HepG2 (cell line): Measurements from ENCODE around the gene POLL. TPM values are rescaled to one million over a fixed set of nuclear protein-coding genes. Genes with fewer than 3 reads are reported as not detected.

Experiments
- ESRRA ChIP-seq: sonication (generic); formaldehyde crosslinking; IDR thresholded peaks from 2 replicates; pipeline ENCODE4 v1.5.1; 2020; ENCODE audit warnings: mild to moderate bottlenecking, low read depth, missing genetic modification reagents
- FOXJ3 ChIP-seq: sonication (generic); formaldehyde crosslinking; IDR thresholded peaks from 2 replicates; pipeline ENCODE4 v1.4.0; 2020; ENCODE audit warnings: missing genetic modification reagents, mild to moderate bottlenecking, borderline replicate concordance
- HOXA3 ChIP-seq: sonication (generic); formaldehyde crosslinking; IDR thresholded peaks from 2 replicates; pipeline ENCODE4 v1.5.0; 2020; ENCODE audit warnings: missing genetic modification reagents
- PAF1 ChIP-seq: IDR thresholded peaks from 2 replicates; pipeline ENCODE4 v1.6.1; 2016; ENCODE audit warnings: missing genetic modification reagents, missing compliant biosample characterization
- RFX3 ChIP-seq: IDR thresholded peaks from 2 replicates; pipeline ENCODE4 v1.6.1; 2016; ENCODE audit warnings: missing biosample characterization, missing genetic modification reagents
- SP1 ChIP-seq, 2 experiments: fragments of 450-650 bp in 1 of 2; sonication (generic) in 1 of 2; formaldehyde crosslinking in 1 of 2; IDR thresholded peaks; 2 replicates each; pipeline versions ENCODE4 v1.4.0 to v1.6.1; 2016 to 2020; ENCODE audit warnings: missing genetic modification reagents in 1 of 2
- TAF1 ChIP-seq: sonication (generic); formaldehyde crosslinking; IDR thresholded peaks from 2 replicates; pipeline ENCODE4 v1.4.0; 2020; ENCODE audit warnings: missing genetic modification reagents
- TBX2 ChIP-seq: sonication (generic); formaldehyde crosslinking; IDR thresholded peaks from 2 replicates; pipeline ENCODE4 v1.5.0; 2020; ENCODE audit warnings: missing genetic modification reagents, mild to moderate bottlenecking, borderline replicate concordance
- TOE1 ChIP-seq: sonication (generic); formaldehyde crosslinking; IDR thresholded peaks from 2 replicates; pipeline ENCODE4 v1.4.0; 2020; ENCODE audit warnings: mild to moderate bottlenecking, missing genetic modification reagents
- XBP1 ChIP-seq: sonication (generic); formaldehyde crosslinking; IDR thresholded peaks from 2 replicates; pipeline ENCODE4 v1.5.0; 2020; ENCODE audit warnings: missing genetic modification reagents
- ZBTB25 ChIP-seq: IDR thresholded peaks from 2 replicates; pipeline ENCODE4 v1.6.1; 2018; ENCODE audit warnings: missing genetic modification reagents
- ZNF207 ChIP-seq: fragments of 450-650 bp; IDR thresholded peaks from 2 replicates; pipeline ENCODE4 v1.6.1; 2016; ENCODE audit warnings: antibody characterized with exemption, borderline replicate concordance
- ZNF234 ChIP-seq: sonication (generic); formaldehyde crosslinking; conservative IDR thresholded peaks from 2 replicates; pipeline ENCODE4 v1.5.1; 2020; ENCODE audit warnings: mild to moderate bottlenecking, missing genetic modification reagents
- ZNF282 ChIP-seq: fragments of 450-650 bp; IDR thresholded peaks from 2 replicates; pipeline ENCODE4 v1.6.1; 2018; ENCODE audit not compliant: partially characterized antibody
- ZNF615 ChIP-seq: sonication (generic); formaldehyde crosslinking; IDR thresholded peaks from 2 replicates; pipeline ENCODE4 v1.5.0; 2020; ENCODE audit warnings: mild to moderate bottlenecking, missing genetic modification reagents, borderline replicate concordance
- ZSCAN25 ChIP-seq: sonication (generic); formaldehyde crosslinking; IDR thresholded peaks from 2 replicates; pipeline ENCODE4 v1.8.0; 2022; ENCODE audit warnings: mild to moderate bottlenecking, missing genetic modification reagents
- polyA plus RNA-seq, 8 experiments: library from polyadenylated mRNA; depleted of rRNA in 3 of 8; stranded (reverse) in 7 of 8; unstranded in 1 of 8; fragments of >200 nt; fragmentation: Illumina TruSeq in 4 of 8; extraction: Trizol in 4 of 8; gene quantifications; 2 replicates each; pipeline versions ENCODE4 v1.2.1 to v1.2.3, GENCODE V29; 2011 to 2016; ENCODE audit warnings: low read depth in 4 of 8, missing spikeins in 1 of 8, mixed read lengths in 1 of 8; ENCODE audit not compliant: insufficient read depth in 1 of 8
- total RNA-seq, 5 experiments: library from RNA; depleted of rRNA; stranded (reverse); fragments of >200 nt; fragmentation: Illumina TruSeq; extraction: Trizol; gene quantifications; 2 replicates each; pipeline ENCODE4 v1.2.3, GENCODE V29; 2016; ENCODE audit warnings: low read depth in 1 of 5
- TF ChIP-seq, protein P1 (sequence below): IDR thresholded peaks from 2 replicates; pipeline ENCODE4 v1.6.1; 2012; ENCODE audit warnings: low read depth, low read length, improper control_type of control experiment
- TF ChIP-seq, protein P2 (sequence below): sonication (generic); formaldehyde crosslinking; IDR thresholded peaks from 2 replicates; pipeline ENCODE4 v1.5.0; 2020; ENCODE audit warnings: mild to moderate bottlenecking, missing genetic modification reagents, borderline replicate concordance

Gene POLL
- total and polyA plus RNA-seq, 2 of the 13 experiments (the other 11 are each of a cell fraction or from before 2014, with no cell fraction given) = 13.8 to 19.1 TPM

- TF ChIP-seq, protein P1, sequence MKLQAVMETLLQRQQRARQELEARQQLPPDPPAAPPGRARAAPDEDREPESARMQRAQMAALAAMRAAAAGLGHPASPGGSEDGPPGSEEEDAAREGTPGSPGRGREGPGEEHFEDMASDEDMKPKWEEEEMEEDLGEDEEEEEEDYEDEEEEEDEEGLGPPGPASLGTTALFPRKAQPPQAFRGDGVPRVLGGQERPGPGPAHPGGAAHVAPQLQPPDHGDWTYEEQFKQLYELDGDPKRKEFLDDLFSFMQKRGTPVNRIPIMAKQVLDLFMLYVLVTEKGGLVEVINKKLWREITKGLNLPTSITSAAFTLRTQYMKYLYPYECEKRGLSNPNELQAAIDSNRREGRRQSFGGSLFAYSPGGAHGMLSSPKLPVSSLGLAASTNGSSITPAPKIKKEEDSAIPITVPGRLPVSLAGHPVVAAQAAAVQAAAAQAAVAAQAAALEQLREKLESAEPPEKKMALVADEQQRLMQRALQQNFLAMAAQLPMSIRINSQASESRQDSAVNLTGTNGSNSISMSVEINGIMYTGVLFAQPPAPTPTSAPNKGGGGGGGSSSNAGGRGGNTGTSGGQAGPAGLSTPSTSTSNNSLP = no peak
- peak; percentile 99 for TF ChIP-seq RFX3 (CRISPR knock-in tag)
- peak; percentile 37; the same call in 1 of the 2 replicates for TF ChIP-seq TOE1 (CRISPR knock-in tag)
- TF ChIP-seq, protein P2, sequence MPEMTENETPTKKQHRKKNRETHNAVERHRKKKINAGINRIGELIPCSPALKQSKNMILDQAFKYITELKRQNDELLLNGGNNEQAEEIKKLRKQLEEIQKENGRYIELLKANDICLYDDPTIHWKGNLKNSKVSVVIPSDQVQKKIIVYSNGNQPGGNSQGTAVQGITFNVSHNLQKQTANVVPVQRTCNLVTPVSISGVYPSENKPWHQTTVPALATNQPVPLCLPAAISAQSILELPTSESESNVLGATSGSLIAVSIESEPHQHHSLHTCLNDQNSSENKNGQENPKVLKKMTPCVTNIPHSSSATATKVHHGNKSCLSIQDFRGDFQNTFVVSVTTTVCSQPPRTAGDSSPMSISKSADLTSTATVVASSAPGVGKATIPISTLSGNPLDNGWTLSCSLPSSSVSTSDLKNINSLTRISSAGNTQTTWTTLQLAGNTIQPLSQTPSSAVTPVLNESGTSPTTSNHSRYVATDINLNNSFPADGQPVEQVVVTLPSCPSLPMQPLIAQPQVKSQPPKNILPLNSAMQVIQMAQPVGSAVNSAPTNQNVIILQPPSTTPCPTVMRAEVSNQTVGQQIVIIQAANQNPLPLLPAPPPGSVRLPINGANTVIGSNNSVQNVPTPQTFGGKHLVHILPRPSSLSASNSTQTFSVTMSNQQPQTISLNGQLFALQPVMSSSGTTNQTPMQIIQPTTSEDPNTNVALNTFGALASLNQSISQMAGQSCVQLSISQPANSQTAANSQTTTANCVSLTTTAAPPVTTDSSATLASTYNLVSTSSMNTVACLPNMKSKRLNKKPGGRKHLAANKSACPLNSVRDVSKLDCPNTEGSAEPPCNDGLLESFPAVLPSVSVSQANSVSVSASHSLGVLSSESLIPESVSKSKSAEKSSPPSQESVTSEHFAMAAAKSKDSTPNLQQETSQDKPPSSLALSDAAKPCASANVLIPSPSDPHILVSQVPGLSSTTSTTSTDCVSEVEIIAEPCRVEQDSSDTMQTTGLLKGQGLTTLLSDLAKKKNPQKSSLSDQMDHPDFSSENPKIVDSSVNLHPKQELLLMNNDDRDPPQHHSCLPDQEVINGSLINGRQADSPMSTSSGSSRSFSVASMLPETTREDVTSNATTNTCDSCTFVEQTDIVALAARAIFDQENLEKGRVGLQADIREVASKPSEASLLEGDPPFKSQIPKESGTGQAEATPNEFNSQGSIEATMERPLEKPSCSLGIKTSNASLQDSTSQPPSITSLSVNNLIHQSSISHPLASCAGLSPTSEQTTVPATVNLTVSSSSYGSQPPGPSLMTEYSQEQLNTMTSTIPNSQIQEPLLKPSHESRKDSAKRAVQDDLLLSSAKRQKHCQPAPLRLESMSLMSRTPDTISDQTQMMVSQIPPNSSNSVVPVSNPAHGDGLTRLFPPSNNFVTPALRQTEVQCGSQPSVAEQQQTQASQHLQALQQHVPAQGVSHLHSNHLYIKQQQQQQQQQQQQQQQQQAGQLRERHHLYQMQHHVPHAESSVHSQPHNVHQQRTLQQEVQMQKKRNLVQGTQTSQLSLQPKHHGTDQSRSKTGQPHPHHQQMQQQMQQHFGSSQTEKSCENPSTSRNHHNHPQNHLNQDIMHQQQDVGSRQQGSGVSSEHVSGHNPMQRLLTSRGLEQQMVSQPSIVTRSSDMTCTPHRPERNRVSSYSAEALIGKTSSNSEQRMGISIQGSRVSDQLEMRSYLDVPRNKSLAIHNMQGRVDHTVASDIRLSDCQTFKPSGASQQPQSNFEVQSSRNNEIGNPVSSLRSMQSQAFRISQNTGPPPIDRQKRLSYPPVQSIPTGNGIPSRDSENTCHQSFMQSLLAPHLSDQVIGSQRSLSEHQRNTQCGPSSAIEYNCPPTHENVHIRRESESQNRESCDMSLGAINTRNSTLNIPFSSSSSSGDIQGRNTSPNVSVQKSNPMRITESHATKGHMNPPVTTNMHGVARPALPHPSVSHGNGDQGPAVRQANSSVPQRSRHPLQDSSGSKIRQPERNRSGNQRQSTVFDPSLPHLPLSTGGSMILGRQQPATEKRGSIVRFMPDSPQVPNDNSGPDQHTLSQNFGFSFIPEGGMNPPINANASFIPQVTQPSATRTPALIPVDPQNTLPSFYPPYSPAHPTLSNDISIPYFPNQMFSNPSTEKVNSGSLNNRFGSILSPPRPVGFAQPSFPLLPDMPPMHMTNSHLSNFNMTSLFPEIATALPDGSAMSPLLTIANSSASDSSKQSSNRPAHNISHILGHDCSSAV (CRISPR knock-in tag) = no peak
- no peak for TF ChIP-seq SP1 (IDR thresholded peaks at IDR 0.05)
- 0 out of 2 replicates have a peak, but pooled peaks have one; percentile 28 for TF ChIP-seq SP1 (CRISPR knock-in tag; IDR thresholded peaks at IDR 0.05)
- 0 out of 2 replicates have a peak, but pooled peaks have one; percentile 31 for TF ChIP-seq ESRRA (CRISPR knock-in tag)
- no peak for TF ChIP-seq ZBTB25 (CRISPR knock-in tag)
- no peak for TF ChIP-seq XBP1 (CRISPR knock-in tag)
- TF ChIP-seq ZNF282 = no peak
- peak; percentile 40; the same call in 1 of the 2 replicates for TF ChIP-seq TBX2
- peak; percentile 72; the same call in 1 of the 2 replicates for TF ChIP-seq HOXA3 (CRISPR knock-in tag)
- no peak for TF ChIP-seq PAF1 (CRISPR knock-in tag)
- peak; percentile 64; the same call in 1 of the 2 replicates for TF ChIP-seq ZSCAN25 (CRISPR knock-in tag)
- 0 out of 2 replicates have a peak, but pooled peaks have one; percentile 4 for TF ChIP-seq FOXJ3 (CRISPR knock-in tag)
- no peak for TF ChIP-seq ZNF207
- TF ChIP-seq ZNF615 (CRISPR knock-in tag) = no peak
- TF ChIP-seq ZNF234 (CRISPR knock-in tag) = no peak
- TF ChIP-seq TAF1 (CRISPR knock-in tag) = peak; percentile 72; the same call in 1 of the 2 replicates
Observed at GRCh38 chr10:101587725-101588653, at the start of gene POLL, which contains the start of gene DPCD (continued).
